ENCODE results near the gene DNLZ.

Gene DNLZ

GRCh38 chr9:136341042-136341655 lies 22.4 kb downstream of the DNLZ start:
- H3K27me3 ChIP-seq (replicated peaks; ENCODE audit: control insufficient read depth, insufficient read depth, low read length), result no peaks in the 10 kb centered on the region; the same call in 1 of the 2 replicates
- no peak for DNase-seq (ENCODE audit: extremely low read depth, insufficient read length)
- H3K4me3 ChIP-seq (replicated peaks; ENCODE audit: low read depth, low read length), result no peak overlapping the region
- no peaks in the 10 kb centered on the region for H3K36me3 ChIP-seq (ENCODE audit: control insufficient read depth, insufficient read depth, low read length)
- no peak for TF ChIP-seq CTCF (IDR thresholded peaks at IDR 0.05; ENCODE audit: insufficient read depth, low read length, poor library complexity, severe bottlenecking)

- H3K4me3 ChIP-seq (replicated peaks; ENCODE audit: low read depth, low read length), result no peak overlapping the region
- H3K36me3 ChIP-seq (ENCODE audit: control insufficient read depth, insufficient read depth, low read length), result no peaks in the 10 kb centered on the region
- TF ChIP-seq CTCF (IDR thresholded peaks at IDR 0.05; ENCODE audit: insufficient read depth, low read length, poor library complexity, severe bottlenecking), result no peak
- H3K27me3 ChIP-seq (replicated peaks; ENCODE audit: control insufficient read depth, insufficient read depth, low read length), result no peaks in the 10 kb centered on the region; the same call in 1 of the 2 replicates
- no peak for DNase-seq (ENCODE audit: extremely low read depth, insufficient read length)
These were observed 23.0 kb downstream of the DNLZ start for GRCh38 chr9:136340356-136341041.

- no peak for TF ChIP-seq CTCF (IDR thresholded peaks at IDR 0.05; ENCODE audit: insufficient read depth, low read length, poor library complexity, severe bottlenecking)
- H3K36me3 ChIP-seq (ENCODE audit: control insufficient read depth, insufficient read depth, low read length), result no peaks in the 10 kb centered on the region
- H3K27me3 ChIP-seq (replicated peaks; ENCODE audit: control insufficient read depth, insufficient read depth, low read length), result no peaks in the 10 kb centered on the region; the same call in 1 of the 2 replicates
- no peak for DNase-seq (ENCODE audit: extremely low read depth, insufficient read length)
- H3K4me3 ChIP-seq (replicated peaks; ENCODE audit: low read depth, low read length), result no peak overlapping the region
These were observed 23.6 kb downstream of the DNLZ start for GRCh38 chr9:136339958-136340310.

GRCh38 chr9:136339173-136339957 lies 24.2 kb downstream of the DNLZ start:
- H3K36me3 ChIP-seq (ENCODE audit: control insufficient read depth, insufficient read depth, low read length), result no peaks in the 10 kb centered on the region
- peak; percentile 99 for TF ChIP-seq CTCF (IDR thresholded peaks at IDR 0.05; ENCODE audit: insufficient read depth, low read length, poor library complexity, severe bottlenecking)

GRCh38 chr9:136338511-136338910 lies 25.0 kb downstream of the DNLZ start:
- Histone ChIP-seq H3K27me3 (replicated peaks; ENCODE audit: control insufficient read depth, insufficient read depth, low read length) (no peaks in the 10 kb centered on the region; the same call in 1 of the 2 replicates), H3K36me3 (ENCODE audit: control insufficient read depth, insufficient read depth, low read length) (no peaks in the 10 kb centered on the region), H3K4me3 (replicated peaks; ENCODE audit: low read depth, low read length) (no peak overlapping the region)
- TF ChIP-seq CTCF (IDR thresholded peaks at IDR 0.05; ENCODE audit: insufficient read depth, low read length, poor library complexity, severe bottlenecking), result no peak
- no peak for DNase-seq (ENCODE audit: extremely low read depth, insufficient read length)

More at GRCh38 chr9:136339173-136339957, 24.2 kb downstream of the DNLZ start:
- peak; percentile 57 for DNase-seq (ENCODE audit: extremely low read depth, insufficient read length)
- no peaks in the 10 kb centered on the region; the same call in 1 of the 2 replicates for H3K27me3 ChIP-seq (replicated peaks; ENCODE audit: control insufficient read depth, insufficient read depth, low read length)
- no peak overlapping the region for H3K4me3 ChIP-seq (replicated peaks; ENCODE audit: low read depth, low read length)

Measured in GM06990 (cell line).